A673 (cell line): ENCODE data around the gene GYG1.

Experiments used
- EZH2 ChIP-seq: fragments of 200-600 bp; sonication (generic); IDR thresholded peaks from 2 replicates; pipeline ENCODE4 v1.6.1; 2017; ENCODE audit warnings: borderline replicate concordance, low read depth, mild to moderate bottlenecking, mixed read lengths, antibody characterized with exemption, low read length; ENCODE audit not compliant: poor library complexity, severe bottlenecking
- TF ChIP-seq, protein P1 (sequence below): fragments of 300-800, 200-600 bp; sonication (generic); conservative IDR thresholded peaks from 2 replicates; pipeline ENCODE4 v1.5.1; 2017; ENCODE audit warnings: low read depth, mild to moderate bottlenecking, antibody characterized with exemption, low read length, moderate library complexity, mixed read lengths

DNA sequence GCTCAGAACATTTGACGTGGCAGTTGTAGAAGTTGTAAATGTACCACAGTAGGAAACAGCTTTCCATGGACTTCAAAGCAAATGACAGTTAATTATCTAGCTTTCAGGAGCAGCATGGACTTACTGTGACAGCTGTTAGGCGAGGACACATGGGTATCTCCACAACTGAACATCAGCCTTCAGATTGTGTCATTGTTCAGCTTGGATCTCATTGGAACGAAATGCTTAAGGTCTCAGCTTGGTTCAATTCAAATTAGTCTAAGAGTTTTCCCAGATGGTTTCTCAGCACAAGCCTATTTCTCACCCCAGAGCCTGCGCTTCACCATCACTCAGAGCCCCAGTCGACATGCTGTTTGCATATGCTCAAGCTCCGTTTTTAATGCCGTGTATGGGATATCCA, 21.1 kb upstream of the GYG1 start:
- TF ChIP-seq, protein P1, sequence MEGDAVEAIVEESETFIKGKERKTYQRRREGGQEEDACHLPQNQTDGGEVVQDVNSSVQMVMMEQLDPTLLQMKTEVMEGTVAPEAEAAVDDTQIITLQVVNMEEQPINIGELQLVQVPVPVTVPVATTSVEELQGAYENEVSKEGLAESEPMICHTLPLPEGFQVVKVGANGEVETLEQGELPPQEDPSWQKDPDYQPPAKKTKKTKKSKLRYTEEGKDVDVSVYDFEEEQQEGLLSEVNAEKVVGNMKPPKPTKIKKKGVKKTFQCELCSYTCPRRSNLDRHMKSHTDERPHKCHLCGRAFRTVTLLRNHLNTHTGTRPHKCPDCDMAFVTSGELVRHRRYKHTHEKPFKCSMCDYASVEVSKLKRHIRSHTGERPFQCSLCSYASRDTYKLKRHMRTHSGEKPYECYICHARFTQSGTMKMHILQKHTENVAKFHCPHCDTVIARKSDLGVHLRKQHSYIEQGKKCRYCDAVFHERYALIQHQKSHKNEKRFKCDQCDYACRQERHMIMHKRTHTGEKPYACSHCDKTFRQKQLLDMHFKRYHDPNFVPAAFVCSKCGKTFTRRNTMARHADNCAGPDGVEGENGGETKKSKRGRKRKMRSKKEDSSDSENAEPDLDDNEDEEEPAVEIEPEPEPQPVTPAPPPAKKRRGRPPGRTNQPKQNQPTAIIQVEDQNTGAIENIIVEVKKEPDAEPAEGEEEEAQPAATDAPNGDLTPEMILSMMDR: no peak
- no peak for TF ChIP-seq EZH2
